Upper lobe of left lung (tissue), 6 donors: ENCODE data around the gene TMEM258. TPM values are rescaled to one million over a fixed set of nuclear protein-coding genes. Genes with fewer than 3 reads are reported as not detected.

Experiments
- ATAC-seq, 2 donors: fragments of 200-7000 bp; cut with Tn5 transposase; one replicate each; pipeline ENCODE4 v1.9.1; 2022; ENCODE audit warnings: mild to moderate bottlenecking in 2 of 2, moderate library complexity in 2 of 2; ENCODE audit not compliant: low FRiP score in 2 of 2
- DNase-seq, 2 donors: peaks; one replicate each; pipeline ENCODE4 v3.0.0-alpha.2; 2019 to 2020
- H3K27ac ChIP-seq, 4 donors: fragments of 200-600 bp; sonication (generic); one replicate each; pipeline ENCODE4 v1.5.1; 2016 to 2019
- H3K27me3 ChIP-seq, 4 donors: fragments of 200-600 bp; sonication (generic); one replicate each; pipeline ENCODE4 v1.5.1; 2017 to 2019
- H3K36me3 ChIP-seq, 4 donors: fragments of 200-600 bp; sonication (generic); one replicate each; pipeline ENCODE4 v1.5.1; 2016 to 2019
- H3K4me1 ChIP-seq, 4 donors: fragments of 200-600 bp; sonication (generic); one replicate each; pipeline ENCODE4 v1.5.1; 2018 to 2019
- H3K4me3 ChIP-seq, 4 donors: fragments of 200-600 bp; sonication (generic); one replicate each; pipeline ENCODE4 v1.5.1; 2017 to 2019; ENCODE audit warnings: mild to moderate bottlenecking in 2 of 4, moderate library complexity in 1 of 4
- H3K9me3 ChIP-seq, 4 donors: fragments of 200-600 bp; sonication (generic); one replicate each; pipeline ENCODE4 v1.5.1; 2018 to 2019
- EP300 ChIP-seq, 4 donors: sonication (generic); formaldehyde crosslinking; IDR thresholded peaks; one replicate each; pipeline ENCODE4 v1.5.1; 2017; ENCODE audit warnings: antibody characterized with exemption in 4 of 4, control low read depth in 2 of 4
- POLR2A ChIP-seq, 4 donors: fragments of 450-650 bp; IDR thresholded peaks; one replicate each; pipeline ENCODE4 v1.5.1; 2016 to 2017; ENCODE audit warnings: antibody characterized with exemption in 4 of 4, mild to moderate bottlenecking in 2 of 4
- POLR2AphosphoS5 ChIP-seq, 2 donors: sonication (generic); formaldehyde crosslinking; IDR thresholded peaks; one replicate each; pipeline ENCODE4 v1.5.1; 2017; ENCODE audit warnings: antibody characterized with exemption in 2 of 2
- WGBS, 2 donors: methylation state at CpG; one replicate each; pipeline ENCODE4 v1.1.5; 2017 to 2018; 5-methylcytosine and 5-hydroxymethylcytosine counted together
- total RNA-seq, 6 donors: library from RNA; depleted of rRNA in 4 of 6; stranded (reverse); fragments of >200 nt in 4 of 6; gene quantifications; one replicate each; pipeline versions ENCODE4 v1.1.0 to v1.2.1, GENCODE V29; 2016 to 2021
- TF ChIP-seq, protein P1 (sequence below), 6 experiments: fragments of 450-650 bp in 4 of 6; fragments of 200-600 bp in 2 of 6; sonication (generic) in 2 of 6; IDR thresholded peaks; one replicate each; pipeline ENCODE4 v1.5.1; 2016 to 2019; ENCODE audit warnings: antibody characterized with exemption in 6 of 6
- donor health status: DM: no; HTN: no; CAD: no; lungs with moderate emphysema.
- donor health status: DM: no; HTN: yes; CAD: no; lungs with severe emphysema.

Gene TMEM258
- total RNA-seq, 6 donors from 2014 or later, result 8.4 to 106 (median 34.9) TPM

- DNase-seq (peak in 1 of 2 donors; percentile 71), ATAC-seq (peak; percentile 76 to 85)
- H3K4me1 ChIP-seq, result peaks cover 17 to 26% (median 18%) of the 10 kb centered on the region in 4 donors
- peak overlapping the region; percentile 64 to 84 (median 75) for H3K4me3 ChIP-seq
- peaks cover 16 to 50% (median 39%) of the 10 kb centered on the region in 4 donors for H3K36me3 ChIP-seq
- 3 to 4% methylated on average over 14 of the region's 14 CpGs for WGBS, 2 donors
- TF ChIP-seq POLR2A (IDR thresholded peaks at IDR 0.05) (no peak), POLR2AphosphoS5 (IDR thresholded peaks at IDR 0.05) (no peak), EP300 (IDR thresholded peaks at IDR 0.05) (no peak)
- TF ChIP-seq, protein P1, sequence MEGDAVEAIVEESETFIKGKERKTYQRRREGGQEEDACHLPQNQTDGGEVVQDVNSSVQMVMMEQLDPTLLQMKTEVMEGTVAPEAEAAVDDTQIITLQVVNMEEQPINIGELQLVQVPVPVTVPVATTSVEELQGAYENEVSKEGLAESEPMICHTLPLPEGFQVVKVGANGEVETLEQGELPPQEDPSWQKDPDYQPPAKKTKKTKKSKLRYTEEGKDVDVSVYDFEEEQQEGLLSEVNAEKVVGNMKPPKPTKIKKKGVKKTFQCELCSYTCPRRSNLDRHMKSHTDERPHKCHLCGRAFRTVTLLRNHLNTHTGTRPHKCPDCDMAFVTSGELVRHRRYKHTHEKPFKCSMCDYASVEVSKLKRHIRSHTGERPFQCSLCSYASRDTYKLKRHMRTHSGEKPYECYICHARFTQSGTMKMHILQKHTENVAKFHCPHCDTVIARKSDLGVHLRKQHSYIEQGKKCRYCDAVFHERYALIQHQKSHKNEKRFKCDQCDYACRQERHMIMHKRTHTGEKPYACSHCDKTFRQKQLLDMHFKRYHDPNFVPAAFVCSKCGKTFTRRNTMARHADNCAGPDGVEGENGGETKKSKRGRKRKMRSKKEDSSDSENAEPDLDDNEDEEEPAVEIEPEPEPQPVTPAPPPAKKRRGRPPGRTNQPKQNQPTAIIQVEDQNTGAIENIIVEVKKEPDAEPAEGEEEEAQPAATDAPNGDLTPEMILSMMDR (IDR thresholded peaks at IDR 0.05), result peak in 1 of 6 experiments; percentile 3
- H3K27me3 ChIP-seq, result no peaks in the 10 kb centered on the region
- peak overlapping the region; percentile 96 to 99 (median 96) for H3K27ac ChIP-seq
- H3K9me3 ChIP-seq, result no peaks in the 10 kb centered on the region
Measured at GRCh38 chr11:61791737-61792309, 576 bp downstream of the TMEM258 start.

DNA sequence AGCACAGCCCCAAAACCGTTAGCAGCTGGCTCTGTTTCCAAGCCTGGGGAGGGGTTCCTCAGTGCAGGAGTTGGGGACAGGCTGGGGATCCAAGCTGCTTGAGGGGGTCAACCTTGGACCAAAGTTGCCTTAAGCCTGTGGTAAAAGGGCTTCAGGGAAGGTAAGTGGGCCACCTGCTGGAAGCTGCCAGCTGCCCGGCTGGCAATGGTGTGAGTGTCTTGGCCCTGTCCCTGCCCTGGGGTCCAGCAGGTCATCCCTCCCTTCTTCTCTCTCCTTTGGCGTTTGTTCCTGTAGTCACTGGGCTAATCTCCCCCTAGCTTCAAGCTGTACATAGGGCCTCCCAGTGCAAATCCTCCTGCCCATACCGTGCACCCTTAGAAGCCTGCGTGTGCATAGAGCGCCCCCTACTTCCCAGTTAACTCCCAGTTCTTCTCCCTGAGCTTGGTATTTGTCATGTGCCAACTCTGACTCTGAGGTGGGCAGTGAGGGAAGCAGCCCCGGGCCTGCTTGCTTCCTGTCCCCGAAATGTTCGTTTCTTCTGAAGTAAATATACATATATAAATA, 4.4 kb downstream of the TMEM258 start:
- ATAC-seq (no peak), DNase-seq (no peak)
- no peak for TF ChIP-seq POLR2AphosphoS5 (IDR thresholded peaks at IDR 0.05)
- TF ChIP-seq, protein P1 (IDR thresholded peaks at IDR 0.05), result peak in 3 of 6 experiments; percentile 16 to 35 (median 27)
- Histone ChIP-seq H3K4me1 (peaks cover 9 to 16% (median 10%) of the 10 kb centered on the region in 4 donors), H3K4me3 (no peak overlapping the region), H3K36me3 (peaks cover 16 to 74% (median 62%) of the 10 kb centered on the region in 4 donors), H3K9me3 (no peaks in the 10 kb centered on the region), H3K27me3 (no peaks in the 10 kb centered on the region), H3K27ac (no peak overlapping the region)
- 60 to 63% methylated on average over 7 to 9 of the region's 9 CpGs for WGBS, 2 donors

DNA sequence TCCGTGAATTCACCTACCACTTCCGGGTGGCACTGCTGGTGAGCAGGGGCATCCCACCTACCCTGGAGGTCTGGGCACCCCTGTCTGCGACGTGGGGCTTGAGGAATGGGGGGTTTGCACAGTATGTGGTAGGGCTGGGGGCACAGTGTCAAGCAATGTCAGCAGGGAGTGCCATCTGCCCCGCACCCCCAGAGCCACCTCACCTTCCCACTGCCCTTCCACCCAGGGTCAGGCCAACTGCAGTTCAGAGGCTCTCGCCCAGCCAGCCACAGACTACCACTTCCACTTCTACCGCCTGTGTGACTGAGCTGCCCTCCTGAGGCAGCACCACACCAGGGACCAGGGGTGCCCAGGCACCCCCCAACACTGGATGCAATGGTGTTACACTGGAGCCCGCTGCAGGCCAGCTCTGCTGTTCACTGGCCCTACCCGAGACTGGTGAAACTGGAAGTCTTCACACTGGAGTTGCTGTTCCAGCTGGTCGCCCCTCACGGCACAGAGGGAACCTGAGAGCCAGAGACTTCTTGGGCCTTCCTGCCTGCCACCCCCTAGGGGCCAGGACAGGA, 6.5 kb downstream of the TMEM258 start:
- DNase-seq (no peak), ATAC-seq (no peak)
- Histone ChIP-seq H3K27me3 (no peaks in the 10 kb centered on the region), H3K36me3 (peaks cover 16 to 80% (median 63%) of the 10 kb centered on the region in 4 donors), H3K4me3 (no peak overlapping the region), H3K9me3 (no peaks in the 10 kb centered on the region), H3K4me1 (peaks cover 0 to 2% (median 1%) of the 10 kb centered on the region in 4 donors), H3K27ac (no peak overlapping the region)
- TF ChIP-seq EP300 (IDR thresholded peaks at IDR 0.05), result no peak
- TF ChIP-seq POLR2AphosphoS5 (IDR thresholded peaks at IDR 0.05), result no peak
- TF ChIP-seq, protein P1 (IDR thresholded peaks at IDR 0.05), result no peak
- TF ChIP-seq POLR2A (IDR thresholded peaks at IDR 0.05), result no peak
- 89 to 96% methylated on average over 3 to 5 of the region's 11 CpGs for WGBS, 2 donors

DNA sequence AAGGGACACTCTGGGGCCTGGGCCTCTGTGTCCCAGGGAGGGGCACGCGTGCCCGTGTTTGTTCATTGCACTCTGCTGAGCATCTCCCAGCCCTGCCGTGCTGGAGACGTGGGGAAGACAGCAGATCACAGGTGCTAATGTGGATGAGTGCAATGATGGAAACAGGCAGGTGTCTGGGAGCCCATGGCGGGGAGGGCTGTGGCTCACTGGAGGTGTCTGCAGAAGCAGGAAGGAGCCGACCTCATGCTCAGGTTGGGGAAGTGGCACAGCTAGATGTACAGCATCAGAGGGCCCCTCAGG, 7.9 kb downstream of the TMEM258 start:
- DNase-seq (no peak), ATAC-seq (no peak)
- Histone ChIP-seq H3K27me3 (no peaks in the 10 kb centered on the region), H3K9me3 (no peaks in the 10 kb centered on the region), H3K36me3 (peaks cover 16 to 70% (median 53%) of the 10 kb centered on the region in 4 donors), H3K27ac (no peak overlapping the region), H3K4me1 (no peaks in the 10 kb centered on the region), H3K4me3 (no peak overlapping the region)
- TF ChIP-seq POLR2AphosphoS5 (IDR thresholded peaks at IDR 0.05) (no peak), POLR2A (IDR thresholded peaks at IDR 0.05) (no peak), EP300 (IDR thresholded peaks at IDR 0.05) (no peak)
- TF ChIP-seq, protein P1 (IDR thresholded peaks at IDR 0.05), result no peak
- WGBS, 2 donors, result 75 to 92% methylated on average over 6 to 7 of the region's 7 CpGs
